Gastrocnemius medialis (tissue), 4 donors: Measurements from ENCODE around the gene PSTPIP1. TPM values are rescaled to one million over a fixed set of nuclear protein-coding genes. Genes with fewer than 3 reads are reported as not detected.

Source experiments
- ATAC-seq, 2 donors: fragments of 150-250 bp; one replicate each; pipeline ENCODE4 v1.9.1; 2016
- DNase-seq, 2 donors: peaks; one replicate each; pipeline ENCODE4 v3.0.0-alpha.2; 2019
- H3K27ac ChIP-seq, 4 donors: fragments of 200-600 bp; sonication (generic); 1 replicate in 1 of 4; 2 replicates in 3 of 4; pipeline ENCODE4 v1.5.1; 2016 to 2018; ENCODE audit warnings: mild to moderate bottlenecking in 2 of 4, moderate library complexity in 1 of 4
- H3K27me3 ChIP-seq, 3 donors: fragments of 200-600 bp; sonication (generic) in 2 of 3; 1 replicate in 1 of 3; 2 replicates in 2 of 3; pipeline versions ENCODE4 v1.5.1 to v1.6.0; 2016 to 2019; ENCODE audit warnings: mild to moderate bottlenecking in 1 of 3, moderate library complexity in 1 of 3
- H3K36me3 ChIP-seq, 2 donors: fragments of 200-600 bp; sonication (generic) in 1 of 2; one replicate each; pipeline ENCODE4 v1.5.1; 2017 to 2018
- H3K4me1 ChIP-seq, 2 donors: fragments of 200-600 bp; sonication (generic) in 1 of 2; one replicate each; pipeline ENCODE4 v1.5.1; 2016 to 2017; ENCODE audit warnings: mild to moderate bottlenecking in 2 of 2
- H3K4me3 ChIP-seq, 4 donors: fragments of 200-600 bp; sonication (generic) in 3 of 4; 1 replicate in 1 of 4; 2 replicates in 3 of 4; pipeline ENCODE4 v1.5.1; 2016 to 2019; ENCODE audit warnings: mild to moderate bottlenecking in 2 of 4
- H3K9me3 ChIP-seq, 3 donors: fragments of 200-600 bp; sonication (generic) in 2 of 3; 1 replicate in 1 of 3; 2 replicates in 2 of 3; pipeline ENCODE4 v1.5.1; 2016 to 2019
- POLR2A ChIP-seq, 2 donors: fragments of 450-650 bp; IDR thresholded peaks; one replicate each; pipeline ENCODE4 v1.6.1; 2017; ENCODE audit warnings: antibody characterized with exemption in 2 of 2, mild to moderate bottlenecking in 2 of 2, moderate library complexity in 2 of 2
- in situ Hi-C, 4 donors: fragments of 200-750 bp; cut with MboI; loops; one replicate each; pipeline versions ENCODE4 v1.15.0 to v1.8.0; 2017; ENCODE audit warnings: low sequenced_read_pairs in 4 of 4
- intact Hi-C: fragments of 100-400 bp; cut with DNase I; formaldehyde crosslinking; loops from one replicate; pipeline ENCODE4 v1.15.1; 2023; ENCODE audit warnings: low total_unique reads
- total RNA-seq, 4 donors: library from RNA; depleted of rRNA; stranded (reverse); fragments of >200 nt; gene quantifications; one replicate each; pipeline versions ENCODE4 v1.1.0 to v1.2.3, GENCODE V29; 2016
- TF ChIP-seq, protein P1 (sequence below), 5 experiments: fragments of 450-650 bp in 3 of 5; fragments of 200-600 bp in 2 of 5; sonication (generic) in 2 of 5; IDR thresholded peaks in 4 of 5; conservative IDR thresholded peaks in 1 of 5; 1 replicate in 4 of 5; 2 replicates in 1 of 5; pipeline ENCODE4 v1.5.1; 2016 to 2019; ENCODE audit warnings: antibody characterized with exemption in 5 of 5, mild to moderate bottlenecking in 3 of 5, moderate library complexity in 3 of 5

The PSTPIP1 gene
- total RNA-seq, 4 donors from 2014 or later = 0.76 to 5.2 (median 3.1) TPM; not detected in 1

DNA sequence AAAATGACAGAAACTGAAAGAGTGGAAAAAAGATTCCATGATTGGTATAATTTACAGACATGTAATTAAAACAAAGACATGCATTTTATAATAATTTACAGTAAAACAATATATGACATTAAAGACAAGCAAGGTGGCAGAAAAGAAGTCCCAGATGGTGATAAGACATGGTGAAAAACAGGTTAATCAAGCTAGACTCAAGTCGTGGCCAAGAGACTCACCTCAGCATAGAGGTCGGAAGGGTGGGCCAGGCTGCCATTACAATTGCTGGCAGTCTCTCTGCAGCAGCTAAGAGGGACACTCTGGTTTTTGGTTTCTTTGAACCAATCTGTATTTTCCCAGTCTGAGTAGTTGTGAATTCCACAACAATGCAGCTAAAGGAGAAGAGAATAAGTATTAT, 57.6 kb downstream of the PSTPIP1 start:
- no peak overlapping the region for H3K27ac ChIP-seq
- intact Hi-C loops = no loop called here
- H3K4me1 ChIP-seq = peaks cover 20 to 30% of the 10 kb centered on the region in 2 donors
- H3K36me3 ChIP-seq = peaks cover 0 to 40% of the 10 kb centered on the region in 2 donors
- H3K27me3 ChIP-seq = no peaks in the 10 kb centered on the region
- no peak overlapping the region for H3K4me3 ChIP-seq
- no peak for ATAC-seq
- no peaks in the 10 kb centered on the region for H3K9me3 ChIP-seq
- in situ Hi-C loops = no loop called here
- no peak for TF ChIP-seq POLR2A (IDR thresholded peaks at IDR 0.05)
- DNase-seq = no peak

DNA sequence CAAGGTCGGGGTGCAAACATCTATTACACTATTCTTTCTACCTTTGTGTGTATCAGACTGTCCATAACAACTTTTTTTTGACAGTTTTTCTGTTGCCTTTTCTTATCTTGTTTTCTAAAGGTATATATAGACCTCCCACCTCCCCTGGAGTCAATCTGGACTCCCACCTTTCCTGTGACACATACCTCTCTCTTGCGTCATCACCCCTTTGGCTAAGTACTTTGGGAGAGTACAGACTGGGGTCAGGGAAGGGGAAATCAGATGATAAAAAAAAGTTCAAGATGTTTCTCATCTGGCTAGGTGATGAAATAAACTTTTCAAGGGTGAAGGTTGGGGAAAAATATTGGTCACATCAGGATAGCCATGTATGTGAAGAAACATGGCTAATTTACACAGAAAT, 58.8 kb downstream of the PSTPIP1 start:
- TF ChIP-seq, protein P1, sequence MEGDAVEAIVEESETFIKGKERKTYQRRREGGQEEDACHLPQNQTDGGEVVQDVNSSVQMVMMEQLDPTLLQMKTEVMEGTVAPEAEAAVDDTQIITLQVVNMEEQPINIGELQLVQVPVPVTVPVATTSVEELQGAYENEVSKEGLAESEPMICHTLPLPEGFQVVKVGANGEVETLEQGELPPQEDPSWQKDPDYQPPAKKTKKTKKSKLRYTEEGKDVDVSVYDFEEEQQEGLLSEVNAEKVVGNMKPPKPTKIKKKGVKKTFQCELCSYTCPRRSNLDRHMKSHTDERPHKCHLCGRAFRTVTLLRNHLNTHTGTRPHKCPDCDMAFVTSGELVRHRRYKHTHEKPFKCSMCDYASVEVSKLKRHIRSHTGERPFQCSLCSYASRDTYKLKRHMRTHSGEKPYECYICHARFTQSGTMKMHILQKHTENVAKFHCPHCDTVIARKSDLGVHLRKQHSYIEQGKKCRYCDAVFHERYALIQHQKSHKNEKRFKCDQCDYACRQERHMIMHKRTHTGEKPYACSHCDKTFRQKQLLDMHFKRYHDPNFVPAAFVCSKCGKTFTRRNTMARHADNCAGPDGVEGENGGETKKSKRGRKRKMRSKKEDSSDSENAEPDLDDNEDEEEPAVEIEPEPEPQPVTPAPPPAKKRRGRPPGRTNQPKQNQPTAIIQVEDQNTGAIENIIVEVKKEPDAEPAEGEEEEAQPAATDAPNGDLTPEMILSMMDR (IDR thresholded peaks at IDR 0.05 in 4 of 5, conservative IDR thresholded peaks at IDR 0.05 in 1 of 5) = no peak
- no peak for TF ChIP-seq POLR2A (IDR thresholded peaks at IDR 0.05)
- H3K36me3 ChIP-seq = peaks cover 0 to 40% of the 10 kb centered on the region in 2 donors

DNA sequence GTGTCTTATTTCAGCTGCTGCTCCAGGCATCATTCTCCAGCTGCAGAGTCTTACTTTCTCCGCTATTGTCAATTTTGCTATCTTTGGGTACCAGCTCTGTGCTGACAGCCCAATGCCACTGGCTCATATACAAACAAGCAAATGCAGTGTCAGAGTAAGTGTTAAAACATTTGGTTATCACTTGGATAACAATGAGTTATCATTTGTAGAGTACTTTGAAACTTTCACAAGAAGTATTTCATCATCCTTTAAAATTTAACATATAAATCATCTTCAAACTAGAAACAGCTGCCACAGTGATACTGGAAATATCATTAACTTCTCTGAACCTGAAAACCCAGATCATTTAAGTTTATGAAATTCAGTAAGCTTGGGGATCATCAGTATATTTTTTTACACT, 62.1 kb downstream of the PSTPIP1 start:
- Histone ChIP-seq H3K27ac (peak overlapping the region in 1 of 4 donors; percentile 41), H3K27me3 (no peaks in the 10 kb centered on the region), H3K36me3 (peaks cover 0 to 16% of the 10 kb centered on the region in 2 donors), H3K4me1 (peaks cover 52 to 72% of the 10 kb centered on the region in 2 donors), H3K4me3 (no peak overlapping the region), H3K9me3 (no peaks in the 10 kb centered on the region)
- intact Hi-C loops = no loop called here
- TF ChIP-seq, protein P1 (IDR thresholded peaks at IDR 0.05 in 4 of 5, conservative IDR thresholded peaks at IDR 0.05 in 1 of 5) = no peak
- TF ChIP-seq POLR2A (IDR thresholded peaks at IDR 0.05) = no peak
- ATAC-seq = no peak
- in situ Hi-C loops = no loop called here
- no peak for DNase-seq

More for the DNA sequence above, 58.8 kb downstream of the PSTPIP1 start:
- DNase-seq (no peak), ATAC-seq (peak in 1 of 2 donors; percentile 4)
- H3K27ac ChIP-seq = no peak overlapping the region
- H3K4me3 ChIP-seq = no peak overlapping the region
- intact Hi-C loops = no loop called here
- in situ Hi-C loops = no loop called here
- no peaks in the 10 kb centered on the region for H3K27me3 ChIP-seq
- peaks cover 28 to 42% of the 10 kb centered on the region in 2 donors for H3K4me1 ChIP-seq
- H3K9me3 ChIP-seq = no peaks in the 10 kb centered on the region

DNA sequence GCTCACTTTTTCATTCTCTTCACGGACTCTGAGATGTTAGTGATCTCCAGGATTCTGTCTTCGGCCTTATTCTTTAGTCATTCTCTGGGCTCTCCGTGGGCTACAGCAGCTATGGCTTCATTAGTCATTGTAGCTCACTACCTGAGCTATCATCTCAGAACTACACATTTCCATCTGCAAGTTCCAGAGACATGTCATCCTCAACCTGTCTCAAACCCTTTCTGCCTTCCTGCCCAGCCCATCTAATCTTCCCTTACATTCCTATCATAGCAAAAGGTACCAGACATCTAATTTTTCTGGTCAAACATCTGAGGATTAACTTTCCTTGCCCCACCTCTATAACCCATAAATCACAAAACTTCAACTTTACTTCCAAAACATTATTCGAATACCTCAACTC, 62.8 kb downstream of the PSTPIP1 start:
- in situ Hi-C loops (no loop called here), intact Hi-C loops (no loop called here)
- ATAC-seq (no peak), DNase-seq (no peak)
- Histone ChIP-seq H3K27me3 (no peaks in the 10 kb centered on the region), H3K36me3 (peaks cover 0 to 12% of the 10 kb centered on the region in 2 donors), H3K9me3 (no peaks in the 10 kb centered on the region), H3K4me1 (peaks cover 58 to 76% of the 10 kb centered on the region in 2 donors), H3K27ac (peak overlapping the region in 2 of 4 donors; percentile 33 to 41), H3K4me3 (no peak overlapping the region)
- no peak for TF ChIP-seq POLR2A (IDR thresholded peaks at IDR 0.05)
- TF ChIP-seq, protein P1 (IDR thresholded peaks at IDR 0.05 in 4 of 5, conservative IDR thresholded peaks at IDR 0.05 in 1 of 5) = no peak

DNA sequence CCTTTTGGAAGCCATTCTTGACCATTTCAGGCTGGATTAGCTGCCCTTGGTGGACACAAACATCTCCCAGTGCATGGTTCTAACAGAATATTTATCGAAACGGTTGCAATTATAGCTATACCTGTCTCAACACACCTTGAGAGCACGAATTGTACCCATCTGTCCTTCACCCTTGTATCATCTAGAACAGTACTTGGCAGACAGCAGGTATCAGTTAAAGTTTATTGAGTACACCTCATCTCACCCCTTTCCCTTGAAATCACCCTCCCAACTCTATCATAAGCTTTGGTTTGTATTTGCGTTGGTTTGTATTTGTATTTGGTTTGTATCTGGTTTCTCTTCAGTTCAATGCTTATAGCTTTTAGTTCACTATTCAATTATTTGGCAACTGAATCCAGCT, 63.5 kb downstream of the PSTPIP1 start:
- in situ Hi-C loops (no loop called here), intact Hi-C loops (no loop called here)
- H3K27me3 ChIP-seq = no peaks in the 10 kb centered on the region
- no peak overlapping the region for H3K4me3 ChIP-seq
- DNase-seq (no peak), ATAC-seq (no peak)
- H3K4me1 ChIP-seq = peaks cover 62 to 79% of the 10 kb centered on the region in 2 donors
- no peak for TF ChIP-seq POLR2A (IDR thresholded peaks at IDR 0.05)
- TF ChIP-seq, protein P1 (IDR thresholded peaks at IDR 0.05 in 4 of 5, conservative IDR thresholded peaks at IDR 0.05 in 1 of 5) = no peak
- H3K36me3 ChIP-seq = peaks cover 0 to 12% of the 10 kb centered on the region in 2 donors
- peak overlapping the region in 2 of 4 donors; percentile 33 to 93 for H3K27ac ChIP-seq
- H3K9me3 ChIP-seq = no peaks in the 10 kb centered on the region
